Activated CD8-positive, alpha-beta memory T cell treated with anti-CD3 and anti-CD28 coated beads, Interleukin-2, amount 50 U/mL, for 48 hours (primary cell): ENCODE data around the gene WFDC10B.
"Not testable (repeated sequence)": the region's sequence is repeated elsewhere in the genome, so short reads cannot be mapped to it uniquely, and the experiment has no call there.

Experiments used
- DNase-seq: peaks from one replicate; pipeline ENCODE4 v3.0.0-alpha.2; 2020

Gene WFDC10B

DNA sequence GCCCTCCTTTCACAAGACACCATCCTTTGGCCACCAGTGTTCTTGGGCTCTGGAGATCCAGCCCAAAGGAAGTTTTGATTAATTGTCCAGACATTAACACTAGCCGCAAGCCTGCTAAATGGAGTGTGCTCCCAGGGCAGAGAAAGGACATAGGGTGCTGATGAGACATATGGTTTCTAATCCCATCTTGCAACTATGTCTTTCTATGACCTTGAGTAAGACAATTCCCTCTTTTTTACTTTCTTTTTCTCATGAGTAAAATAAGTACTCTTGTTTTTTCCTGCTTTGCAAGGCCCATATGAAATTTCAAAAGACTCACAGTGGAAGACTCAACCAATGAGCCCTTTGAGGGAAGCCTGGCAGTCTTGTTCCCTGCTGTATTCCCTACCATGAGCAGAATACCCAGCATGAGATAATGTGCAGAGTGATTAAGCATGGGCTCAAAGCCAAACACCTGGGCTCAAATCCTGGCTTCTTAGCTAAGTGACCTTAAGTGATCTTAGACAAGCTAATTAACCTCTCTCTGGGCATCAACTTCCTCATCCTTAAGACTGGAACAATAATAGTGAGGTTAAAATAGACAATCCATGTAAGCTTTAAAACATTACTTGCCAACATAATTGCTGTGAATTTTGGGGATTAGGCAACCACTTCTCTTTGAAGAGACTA is at the start of gene WFDC10B:
TSS of gene WFDC10B (minus strand) at position 51 of the 669 bp plus-strand sequence. CDS start 19,027 bp downstream, outside the sequence.
- DNase-seq, result no peak

DNA sequence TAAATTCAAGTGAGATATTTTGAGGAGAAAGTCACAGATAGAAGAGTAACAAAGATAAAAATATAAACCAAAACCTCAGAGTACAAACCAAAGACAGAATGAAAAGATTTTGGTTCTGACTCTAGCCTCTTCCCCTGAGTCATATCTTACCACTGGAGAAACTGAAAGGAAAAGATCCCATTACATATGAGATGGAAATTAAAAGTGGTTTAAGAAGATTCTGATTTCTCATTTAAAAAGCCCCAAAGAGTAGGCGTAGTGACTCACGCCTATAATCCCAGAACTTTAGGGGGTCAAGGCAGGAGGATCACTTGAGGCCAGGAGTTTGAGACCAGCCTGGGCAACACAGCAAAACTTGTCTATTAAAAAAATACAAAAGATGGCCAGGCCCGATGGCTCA is 47.9 kb upstream of the WFDC10B start:
- no peak for DNase-seq

GRCh38 chr20:45751721-45752120 is 46.9 kb upstream of the WFDC10B start:
- DNase-seq, result no peak

GRCh38 chr20:45745015-45745414 is 40.2 kb upstream of the WFDC10B start:
- DNase-seq, result no peak

- no peak for DNase-seq
These were observed 37.8 kb upstream of the WFDC10B start for GRCh38 chr20:45742596-45742995.

- DNase-seq, result no peak
These were observed 31.2 kb upstream of the WFDC10B start for GRCh38 chr20:45735988-45736387.

- no peak for DNase-seq
These were observed 30.7 kb upstream of the WFDC10B start for GRCh38 chr20:45735552-45735951.

DNA sequence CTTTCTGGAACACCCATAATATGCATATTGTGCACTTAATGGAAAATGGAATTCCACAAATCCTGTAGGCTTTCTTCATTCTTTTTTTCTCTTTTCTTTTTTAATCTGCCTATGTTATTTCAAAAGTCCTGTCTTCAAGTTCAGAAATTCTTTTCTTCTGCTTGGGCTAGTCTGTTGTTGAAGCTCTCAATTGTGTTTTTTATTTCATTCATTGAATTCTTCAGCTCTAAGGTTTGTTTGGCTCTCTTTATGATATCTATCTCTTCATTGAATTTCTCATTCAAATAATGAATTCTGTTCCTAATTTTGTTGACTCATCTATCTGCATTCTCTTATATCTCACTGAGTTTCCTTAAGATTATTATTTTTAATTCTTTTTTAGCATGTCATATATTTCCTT is 27.4 kb upstream of the WFDC10B start:
- no peak for DNase-seq

DNA sequence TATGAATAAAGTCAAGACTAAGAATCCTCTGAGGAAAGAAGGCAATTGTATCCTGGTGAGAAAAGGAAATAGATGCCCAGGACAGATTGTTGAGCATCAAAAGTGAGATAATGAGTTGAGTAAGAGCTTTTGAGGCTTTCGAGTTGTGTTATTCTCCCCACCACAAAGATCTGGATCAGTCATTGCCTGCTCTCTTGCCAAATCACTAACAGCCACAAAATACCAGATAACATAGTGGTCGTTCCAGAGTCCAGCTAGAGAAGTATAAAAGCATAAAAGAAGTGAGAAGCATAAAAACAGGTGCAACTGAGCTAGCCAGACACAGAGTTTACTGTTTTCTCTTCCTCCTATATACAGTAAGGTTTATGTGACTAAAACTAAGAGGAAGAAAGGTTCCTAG is 22.2 kb upstream of the WFDC10B start:
- DNase-seq, result no peak

GRCh38 chr20:45725134-45725533 is 20.3 kb upstream of the WFDC10B start:
- no peak for DNase-seq

DNA sequence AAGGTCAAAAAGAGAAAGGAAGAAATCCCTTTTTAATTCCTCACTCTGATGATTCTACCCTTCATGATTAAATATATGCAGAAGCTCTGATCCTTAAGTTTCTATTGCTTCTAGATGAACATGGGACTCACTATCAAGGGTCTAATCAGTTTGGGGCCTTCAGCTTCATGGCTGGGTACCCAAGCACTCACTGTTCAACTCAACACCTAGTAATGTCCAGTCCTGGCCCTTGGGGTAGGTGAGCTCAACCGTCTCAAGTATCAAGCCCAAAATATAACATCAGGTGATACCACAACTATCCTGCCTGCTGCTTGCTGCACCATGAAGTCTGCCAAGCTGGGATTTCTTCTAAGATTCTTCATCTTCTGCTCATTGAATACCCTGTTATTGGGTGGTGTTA is 17.2 kb upstream of the WFDC10B start, which contains the start of gene SPINT4:
TSS of gene SPINT4 (plus strand) at position 301 of the 400 bp plus-strand sequence. CDS start at position 322, 21 bp downstream.
- no peak for DNase-seq

- DNase-seq, result not testable (repeated sequence)
These were observed 11.4 kb upstream of the WFDC10B start for GRCh38 chr20:45716141-45716688.

GRCh38 chr20:45701873-45702272 is 2.9 kb downstream of the WFDC10B start, which contains the start of gene WFDC13:
Gene WFDC13, plus strand, starts transcription at chr20:45702038. Its CDS starts 86 bp downstream, at chr20:45702124.
- DNase-seq, result no peak

- DNase-seq, result no peak
These were observed 3.7 kb downstream of the WFDC10B start for GRCh38 chr20:45701104-45701503.

DNA sequence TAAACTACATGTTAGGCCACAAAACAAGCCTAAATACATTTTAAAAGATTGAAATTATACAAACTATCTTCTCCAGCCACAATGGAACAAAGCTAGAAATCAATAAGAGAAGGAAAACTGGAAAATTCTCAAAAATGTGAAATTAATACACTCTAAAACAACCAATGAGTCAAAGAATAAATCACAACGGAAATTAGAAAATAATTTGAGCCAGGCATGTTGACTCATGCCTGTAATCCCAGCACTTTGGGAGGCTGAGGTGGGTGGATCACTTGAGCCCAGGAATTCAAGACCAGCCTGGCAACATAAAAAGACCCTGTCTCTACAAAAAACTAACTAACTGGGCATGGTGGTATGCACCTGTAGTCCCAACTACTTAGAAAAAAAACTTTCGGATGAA is 9.3 kb downstream of the WFDC10B start:
- no peak for DNase-seq

DNA sequence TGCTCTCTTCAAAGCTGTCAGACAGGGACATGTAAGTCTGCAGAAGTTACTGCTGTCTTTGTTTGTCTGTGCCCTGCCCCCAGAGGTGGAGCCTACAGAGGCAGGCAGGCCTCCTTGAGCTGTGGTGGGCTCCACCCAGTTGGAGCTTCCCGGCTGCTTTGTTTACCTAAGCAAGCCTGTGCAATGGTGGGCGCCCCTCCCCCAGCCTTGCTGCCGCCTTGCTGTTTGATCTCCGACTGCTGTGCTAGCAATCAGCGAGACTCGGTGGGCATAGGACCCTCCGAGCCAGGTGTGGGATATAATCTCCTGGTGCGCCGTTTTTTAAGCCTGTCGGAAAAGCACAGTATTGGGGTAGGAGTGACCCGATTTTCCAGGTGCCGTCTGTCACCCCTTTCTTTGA is 11.5 kb downstream of the WFDC10B start:
- DNase-seq, result not testable (repeated sequence)

GRCh38 chr20:45685896-45686295 is 18.9 kb downstream of the WFDC10B start:
- no peak for DNase-seq

GRCh38 chr20:45679650-45680049 is 25.2 kb downstream of the WFDC10B start:
- DNase-seq, result no peak

DNA sequence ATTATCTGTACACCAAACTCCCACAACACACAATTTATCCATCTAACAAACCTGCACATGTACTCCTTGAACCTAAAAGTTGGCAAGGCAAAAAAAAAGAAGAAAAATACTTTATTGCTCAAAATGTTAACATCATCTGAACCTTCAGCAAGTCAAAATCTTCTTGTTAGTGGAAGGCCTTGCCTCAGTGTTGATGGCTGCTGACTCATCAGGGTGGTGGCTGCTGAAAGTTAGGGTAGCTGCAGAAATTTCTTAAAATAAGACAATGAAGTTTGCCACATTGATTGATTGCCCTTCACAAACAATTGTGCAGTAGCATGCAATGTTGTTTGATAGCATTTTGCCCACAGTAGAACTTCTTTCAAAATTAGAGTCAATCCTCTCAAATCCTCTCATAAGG is 32.1 kb downstream of the WFDC10B start:
- no peak for DNase-seq

DNA sequence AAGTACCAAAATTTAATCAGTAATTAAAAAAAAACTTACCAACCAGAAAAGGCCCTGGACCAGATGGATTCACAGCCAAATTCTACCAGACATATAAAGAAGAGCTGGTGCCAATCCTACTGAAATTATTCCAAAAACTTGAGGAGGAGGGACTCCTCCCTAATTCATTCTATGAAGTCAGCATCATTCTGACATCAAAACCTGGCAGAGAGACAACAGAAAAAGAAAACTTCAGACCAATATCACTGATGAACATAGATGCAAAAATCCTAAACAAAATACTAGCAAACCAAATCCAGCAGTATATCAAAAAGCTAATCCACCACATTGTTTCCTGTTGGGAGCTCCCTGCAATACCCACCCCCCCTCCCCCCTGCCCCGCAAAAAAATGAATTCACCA is 34.7 kb downstream of the WFDC10B start, which contains the start of gene WFDC11:
TSS of gene WFDC11 (minus strand) at position 101 of the 400 bp plus-strand sequence. CDS start 19,639 bp downstream, outside the sequence.
- DNase-seq, result no peak

GRCh38 chr20:45657038-45657437 is 47.8 kb downstream of the WFDC10B start:
- DNase-seq, result not testable (repeated sequence)

- not testable (repeated sequence) for DNase-seq
These were observed 53.1 kb downstream of the WFDC10B start for GRCh38 chr20:45651726-45652125.

GRCh38 chr20:45649312-45649863 is 55.4 kb downstream of the WFDC10B start:
- DNase-seq, result no peak

- no peak for DNase-seq
These were observed 57.3 kb downstream of the WFDC10B start for GRCh38 chr20:45647441-45648050.
